Ectodermal cell (in vitro differentiated cells): Measurements from ENCODE around the gene KRT86.

Experiments
- H3K27ac ChIP-seq: 2 replicates; pipeline ENCODE4 v1.7.0; 2013; ENCODE audit warnings: mild to moderate bottlenecking, low read depth, low read length; ENCODE audit not compliant: insufficient read depth, poor library complexity, severe bottlenecking
- H3K27me3 ChIP-seq: 2 replicates; pipeline ENCODE4 v1.7.0; 2013; ENCODE audit warnings: mild to moderate bottlenecking, low read length; ENCODE audit not compliant: insufficient read depth, control insufficient read depth, poor library complexity, severe bottlenecking
- H3K36me3 ChIP-seq: one replicate; pipeline ENCODE4 v1.7.0; 2013; ENCODE audit warnings: low read length; ENCODE audit not compliant: control insufficient read depth, insufficient read depth
- H3K4me1 ChIP-seq: one replicate; pipeline ENCODE4 v1.7.0; 2013; ENCODE audit warnings: low read length; ENCODE audit not compliant: control insufficient read depth, insufficient read depth
- H3K4me3 ChIP-seq: 2 replicates; pipeline ENCODE4 v1.7.0; 2013; ENCODE audit warnings: low read depth, low read length, control low read depth; ENCODE audit not compliant: insufficient read depth
- H3K9me3 ChIP-seq: 2 replicates; pipeline ENCODE4 v1.7.0; 2013; ENCODE audit warnings: mild to moderate bottlenecking, low read length, moderate library complexity; ENCODE audit not compliant: control insufficient read depth
- WGBS, 2 experiments: methylation state at CpG; one replicate each; pipeline ENCODE4 v1.1.7; 2013; ENCODE audit warnings: missing lambda C conversion rate in 2 of 2; 5-methylcytosine and 5-hydroxymethylcytosine counted together

KRT86 gene

DNA sequence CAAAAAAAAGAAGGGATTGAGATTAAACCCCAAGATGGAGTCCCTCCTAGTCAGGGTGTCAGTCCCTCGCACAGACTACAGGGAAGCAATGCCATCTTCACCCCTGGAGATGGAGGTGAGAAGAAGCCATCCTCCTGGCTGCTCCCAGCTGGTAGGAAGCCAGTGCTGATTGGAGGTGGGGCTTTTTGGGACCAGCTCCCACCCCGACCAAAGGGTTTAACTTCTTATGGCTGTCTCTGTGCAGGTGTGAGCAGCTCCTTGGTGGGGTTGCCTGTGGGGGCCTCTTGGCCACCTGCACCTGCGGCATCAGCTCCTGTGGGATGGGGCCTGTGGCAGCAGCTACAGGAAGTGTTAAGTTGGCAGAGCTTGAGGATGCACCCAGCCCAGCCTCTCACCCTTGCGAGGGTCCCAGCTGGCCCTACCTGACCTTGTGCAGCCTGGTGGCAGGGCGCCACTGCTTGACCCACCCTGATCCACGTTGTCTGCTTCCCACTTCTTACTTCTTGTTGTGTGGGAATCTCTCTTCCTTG is 3.8 kb upstream of the KRT86 start:
- no peak overlapping the region for H3K27ac ChIP-seq
- H3K36me3 ChIP-seq: no peaks in the 10 kb centered on the region
- no peak overlapping the region for H3K4me3 ChIP-seq
- WGBS, 2 experiments: 87 to 95% methylated on average over 6 of the region's 6 CpGs
- H3K4me1 ChIP-seq: no peaks in the 10 kb centered on the region
- no peaks in the 10 kb centered on the region for H3K9me3 ChIP-seq
- no peaks in the 10 kb centered on the region for H3K27me3 ChIP-seq

DNA sequence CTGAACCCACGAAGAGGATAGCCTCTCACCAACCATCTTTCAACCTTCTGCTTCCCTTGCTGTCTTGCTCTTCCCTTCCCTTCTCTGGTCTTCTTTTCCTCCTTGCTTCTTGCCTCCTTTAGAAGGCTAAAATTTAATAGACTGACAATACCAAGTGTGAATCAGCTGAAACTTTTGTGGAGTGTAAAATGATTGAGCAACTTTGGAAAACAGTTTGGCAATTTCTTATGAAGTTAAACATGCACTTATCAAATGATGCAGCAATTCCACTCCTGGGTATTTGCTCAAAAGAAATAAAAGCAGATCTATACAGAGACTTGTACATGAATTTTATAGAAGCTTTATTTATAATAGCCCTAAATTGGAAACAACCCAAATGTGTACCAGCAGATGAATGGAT is 3.3 kb upstream of the KRT86 start:
- H3K36me3 ChIP-seq: no peaks in the 10 kb centered on the region
- H3K27ac ChIP-seq: no peak overlapping the region
- WGBS, 2 experiments: 84 to 86% methylated on average over 1 of the region's 1 CpG
- no peak overlapping the region for H3K4me3 ChIP-seq
- no peaks in the 10 kb centered on the region for H3K9me3 ChIP-seq
- H3K27me3 ChIP-seq: no peaks in the 10 kb centered on the region
- H3K4me1 ChIP-seq: no peaks in the 10 kb centered on the region

DNA sequence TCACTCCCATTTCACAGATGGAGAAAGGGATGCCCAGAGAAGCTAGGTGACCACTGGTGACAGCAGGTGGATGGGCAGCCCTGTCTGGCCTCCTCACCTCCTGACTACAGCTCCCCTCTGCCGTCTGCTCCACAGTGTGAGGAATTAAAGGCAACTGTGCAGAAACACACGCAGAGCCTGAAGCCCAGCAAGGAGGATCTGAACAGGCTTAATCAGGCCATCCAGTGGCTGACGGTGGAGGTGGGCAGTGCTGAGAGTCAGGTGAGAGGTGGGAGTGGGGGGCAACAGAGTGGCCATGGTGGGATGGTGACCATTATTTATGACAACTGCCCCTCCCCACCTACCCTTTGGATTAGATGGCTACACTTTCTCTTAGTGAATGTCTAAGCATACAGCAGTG is 1.2 kb downstream of the KRT86 start:
- peaks cover 22% of the 10 kb centered on the region for H3K27me3 ChIP-seq
- no peaks in the 10 kb centered on the region for H3K36me3 ChIP-seq
- no peak overlapping the region for H3K4me3 ChIP-seq
- WGBS, 2 experiments: 86 to 88% methylated on average over 3 of the region's 3 CpGs
- no peak overlapping the region for H3K27ac ChIP-seq
- H3K9me3 ChIP-seq: no peaks in the 10 kb centered on the region
- no peaks in the 10 kb centered on the region for H3K4me1 ChIP-seq

DNA sequence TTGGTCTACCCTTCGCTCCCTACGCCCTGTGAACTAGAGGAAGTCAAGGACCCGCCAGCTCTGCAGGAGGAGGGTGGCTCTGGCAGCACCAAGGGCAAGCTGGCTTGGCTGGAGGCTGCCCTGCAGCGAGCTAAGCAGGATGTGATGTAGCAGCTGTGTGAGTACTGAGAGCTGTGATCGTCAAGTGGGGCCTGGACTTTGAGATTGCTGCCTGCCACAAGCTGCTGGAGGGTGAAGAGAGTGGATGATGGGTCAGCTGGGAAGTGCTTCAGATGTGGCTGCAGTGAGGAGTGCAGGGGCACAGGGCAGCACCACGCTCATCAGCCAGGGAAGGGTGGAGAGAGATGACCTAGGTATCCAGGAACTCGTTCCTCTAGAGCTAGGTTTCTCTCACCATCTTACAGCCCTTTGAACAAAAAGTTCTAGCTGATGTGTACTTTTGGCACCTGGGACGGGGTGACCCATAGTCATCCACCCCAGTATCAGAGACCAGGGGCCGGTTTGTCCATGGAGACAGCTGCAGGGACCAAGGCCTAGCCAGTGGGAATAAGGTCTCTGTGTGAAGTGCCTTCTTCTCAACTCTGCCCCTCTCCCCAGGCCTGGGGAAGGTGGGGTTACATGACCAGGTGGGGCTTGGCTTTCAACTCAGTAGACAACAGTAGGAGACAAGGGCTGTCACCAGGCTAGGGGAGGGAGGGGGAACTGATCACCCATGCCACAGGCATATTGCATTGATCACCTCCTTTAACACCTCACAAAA is 3.2 kb downstream of the KRT86 start:
- 92 to 96% methylated on average over 9 of the region's 9 CpGs for WGBS, 2 experiments
- Histone ChIP-seq H3K36me3 (no peaks in the 10 kb centered on the region), H3K4me1 (no peaks in the 10 kb centered on the region), H3K27ac (no peak overlapping the region), H3K4me3 (no peak overlapping the region), H3K9me3 (no peaks in the 10 kb centered on the region), H3K27me3 (peaks cover 22% of the 10 kb centered on the region)

GRCh38 chr12:52278575-52279421 is 4.4 kb downstream of the KRT86 start:
- Histone ChIP-seq H3K4me3 (no peak overlapping the region), H3K4me1 (no peaks in the 10 kb centered on the region), H3K27me3 (peaks cover 22% of the 10 kb centered on the region), H3K36me3 (no peaks in the 10 kb centered on the region), H3K9me3 (no peaks in the 10 kb centered on the region), H3K27ac (no peak overlapping the region)
- WGBS, 2 experiments: 26 to 28% methylated on average over 32 of the region's 32 CpGs

GRCh38 chr12:52279422-52280318 is 5.2 kb downstream of the KRT86 start:
- Histone ChIP-seq H3K4me3 (no peak overlapping the region), H3K4me1 (no peaks in the 10 kb centered on the region), H3K36me3 (no peaks in the 10 kb centered on the region), H3K9me3 (no peaks in the 10 kb centered on the region), H3K27me3 (peaks cover 22% of the 10 kb centered on the region), H3K27ac (no peak overlapping the region)
- WGBS, 2 experiments: 93 to 94% methylated on average over 13 to 14 of the region's 14 CpGs

- Histone ChIP-seq H3K27ac (no peak overlapping the region), H3K9me3 (no peaks in the 10 kb centered on the region), H3K36me3 (no peaks in the 10 kb centered on the region), H3K4me3 (no peak overlapping the region), H3K4me1 (no peaks in the 10 kb centered on the region), H3K27me3 (peaks cover 22% of the 10 kb centered on the region)
- WGBS, 2 experiments: 89 to 91% methylated on average over 3 of the region's 3 CpGs
These were observed 5.9 kb downstream of the KRT86 start for GRCh38 chr12:52280319-52280795.

- H3K36me3 ChIP-seq: no peaks in the 10 kb centered on the region
- no peak overlapping the region for H3K27ac ChIP-seq
- WGBS, 2 experiments: 90 to 91% methylated on average over 4 of the region's 4 CpGs
- H3K4me3 ChIP-seq: no peak overlapping the region
- peaks cover 22% of the 10 kb centered on the region for H3K27me3 ChIP-seq
- H3K4me1 ChIP-seq: no peaks in the 10 kb centered on the region
- H3K9me3 ChIP-seq: no peaks in the 10 kb centered on the region
These were observed 6.5 kb downstream of the KRT86 start for GRCh38 chr12:52280796-52281560.

DNA sequence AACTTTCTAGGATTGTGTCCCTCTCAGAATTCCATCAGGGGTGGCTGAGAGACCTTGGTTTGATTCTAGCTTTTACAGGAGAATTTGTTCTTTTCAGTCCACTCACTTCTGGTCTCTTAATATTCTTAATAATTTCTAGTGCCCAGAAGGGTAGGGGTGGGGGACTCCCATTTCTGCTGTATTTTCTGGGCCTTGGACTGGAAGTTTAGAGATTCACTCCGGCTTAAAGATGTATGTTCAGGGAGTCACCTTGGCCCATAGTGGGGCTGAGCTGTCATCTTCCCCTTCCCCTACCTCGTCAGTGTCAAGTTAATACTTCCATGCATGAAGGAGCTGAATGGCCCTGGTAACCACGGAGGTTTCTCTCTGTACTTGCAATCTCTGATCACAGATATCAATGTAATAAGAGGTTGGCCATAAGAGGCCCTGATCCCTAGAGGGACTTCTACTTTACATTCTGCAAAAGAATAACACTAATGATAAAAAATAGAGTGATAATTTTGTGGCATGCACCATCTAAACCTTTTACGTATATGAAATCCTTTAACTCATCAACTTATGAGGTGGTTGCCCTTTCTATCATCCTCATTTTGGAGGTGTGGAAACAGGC is 10.2 kb downstream of the KRT86 start:
- no peak overlapping the region for H3K27ac ChIP-seq
- H3K27me3 ChIP-seq: peaks cover 4% of the 10 kb centered on the region
- H3K36me3 ChIP-seq: no peaks in the 10 kb centered on the region
- H3K4me1 ChIP-seq: no peaks in the 10 kb centered on the region
- 88 to 91% methylated on average over 4 of the region's 4 CpGs for WGBS, 2 experiments
- H3K4me3 ChIP-seq: no peak overlapping the region
- H3K9me3 ChIP-seq: no peaks in the 10 kb centered on the region
